AG04450 (cell line): ENCODE measurements around the gene GBP3. TPM values are rescaled to one million over a fixed set of nuclear protein-coding genes. Genes with fewer than 3 reads are reported as not detected.

Source experiments
- CTCF ChIA-PET: fragments of 300-600, 350-600 bp; formaldehyde crosslinking; extraction: SDS; loops from one replicate; lab custom pipeline; 2022; ENCODE audit warnings: antibody characterized with exemption, inconsistent platforms; lab: Charles Lee
- POLR2A ChIA-PET: fragments of 350-600 bp; formaldehyde crosslinking; extraction: SDS; loops from one replicate; lab custom pipeline; 2021; ENCODE audit warnings: antibody characterized with exemption, inconsistent platforms; lab: Yijun Ruan, JAX
- DNase-seq: peaks from one replicate; pipeline ENCODE4 v3.0.0-alpha.2; 2011; ENCODE audit warnings: low read depth, low spot score
- H3K27ac ChIP-seq: one replicate; pipeline ENCODE4 v1.5.1; 2012; ENCODE audit warnings: low read depth, low read length, control low read depth
- H3K27me3 ChIP-seq: one replicate; pipeline ENCODE4 v1.6.0; 2012; ENCODE audit warnings: low read length; ENCODE audit not compliant: control insufficient read depth, insufficient read depth
- H3K4me3 ChIP-seq: 2 replicates; pipeline ENCODE4 v1.5.1; 2011; ENCODE audit warnings: mild to moderate bottlenecking, low read depth, low read length, control low read depth
- H3K9me3 ChIP-seq: 2 replicates; pipeline ENCODE4 v1.5.1; 2012; ENCODE audit warnings: low read length; ENCODE audit not compliant: control insufficient read depth, insufficient read depth
- CTCF ChIP-seq: IDR thresholded peaks from 2 replicates; pipeline ENCODE4 v1.5.1; 2011; ENCODE audit warnings: low read depth, low read length, control low read depth, inconsistent platforms
- polyA plus RNA-seq: library from polyadenylated mRNA; depleted of rRNA; stranded (reverse); fragments of >200 nt; gene quantifications from 2 replicates; pipeline ENCODE4 v1.2.3, GENCODE V29; 2011

GBP3 gene
- polyA plus RNA-seq, 1 experiment: 94.1 TPM

DNA sequence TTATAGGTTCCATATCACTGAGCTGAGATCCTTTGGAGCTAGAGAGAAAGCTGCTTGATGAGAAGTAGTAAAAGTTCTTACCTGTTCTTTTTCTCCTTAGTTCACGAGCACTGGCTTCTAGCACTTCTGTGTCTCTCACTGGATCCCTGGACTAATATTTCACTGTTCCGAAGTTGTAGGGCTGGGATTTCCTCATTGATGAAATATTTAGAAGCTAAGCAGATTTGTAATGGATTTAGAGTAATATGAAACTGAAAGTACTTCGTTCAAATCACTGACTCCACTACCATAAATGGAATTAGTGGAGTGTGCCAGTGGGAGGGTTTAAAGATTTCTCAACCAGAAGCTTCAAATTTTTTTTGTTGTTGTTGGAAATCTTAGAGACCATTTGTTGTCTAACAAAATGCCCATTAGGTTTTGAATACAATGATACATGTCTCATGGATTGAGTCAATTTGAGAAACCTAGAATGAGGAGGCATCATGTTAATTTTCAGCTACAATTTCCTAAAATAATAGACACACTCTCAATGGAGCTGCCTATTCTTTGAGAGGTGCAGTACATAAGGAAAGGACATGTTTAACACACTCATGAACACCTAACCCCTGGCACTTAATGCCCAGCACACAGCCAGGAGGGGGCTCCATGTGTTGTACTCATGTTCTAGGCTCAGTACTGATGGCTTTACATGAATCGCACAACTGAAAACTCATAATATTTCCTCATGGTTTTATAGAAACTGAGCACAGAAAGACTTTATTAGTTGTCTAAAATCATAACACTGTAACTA lies 42.6 kb upstream of the GBP3 start, which contains the start of gene GBP1:
TSS of gene GBP1 (minus strand) at position 130 of the 790 bp plus-strand sequence. CDS start 1,974 bp downstream, outside the sequence.
- CTCF ChIA-PET: interaction anchor here (0.6 to 2.3 kb wide), 5 partner anchors 21 to 293 kb away, joined by 3 to 17 read pairs (median 6); no protein-coding TSS in a partner anchor
- peak; percentile 78 for DNase-seq

DNA sequence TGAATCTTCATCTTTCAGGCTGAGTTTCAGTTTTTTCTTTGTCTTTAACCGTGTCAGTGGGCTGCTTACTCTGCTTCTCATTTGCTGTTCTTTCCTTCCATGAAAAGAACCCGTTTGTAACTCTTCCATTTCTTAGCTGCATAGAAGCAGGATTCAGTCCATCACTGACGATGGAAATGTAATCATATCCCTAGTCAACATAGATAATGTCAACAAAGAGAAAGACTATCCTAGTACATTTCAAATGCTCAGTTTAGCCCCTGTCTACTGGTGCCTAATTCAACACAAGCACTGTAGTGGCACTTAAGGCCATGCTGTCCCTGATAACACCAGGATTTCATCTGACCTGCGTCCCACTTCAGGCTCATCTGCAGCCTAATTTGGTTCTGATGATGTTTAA lies 42.0 kb upstream of the GBP3 start:
- no peaks in the 10 kb centered on the region for H3K9me3 ChIP-seq
- ChIA-PET POLR2A (interaction anchor here (0.6 to 2.0 kb wide), 2 partner anchors 42 to 52 kb away, joined by 3 to 7 read pairs; partner anchors contain the start of gene GBP3), CTCF (interaction anchor here (0.9 to 2.3 kb wide), 3 partner anchors 62 to 91 kb away, joined by 3 to 17 read pairs (median 6); no protein-coding TSS in a partner anchor)
- DNase-seq: no peak
- no peaks in the 10 kb centered on the region for H3K27me3 ChIP-seq
- TF ChIP-seq CTCF: no peak
- H3K4me3 ChIP-seq: peak overlapping the region; percentile 77
- H3K27ac ChIP-seq: peak overlapping the region; percentile 95

More for the DNA sequence above, 42.6 kb upstream of the GBP3 start, which contains the start of gene GBP1:
- no peak for TF ChIP-seq CTCF
- POLR2A ChIA-PET: interaction anchor here (2.0 kb wide), 1 partner anchor 43 kb away, joined by 7 read pairs; the partner anchor contains the start of gene GBP3
- Histone ChIP-seq H3K27me3 (no peaks in the 10 kb centered on the region), H3K9me3 (no peaks in the 10 kb centered on the region), H3K27ac (peak within 1 kb of the TSS; percentile 95), H3K4me3 (peak within 1 kb of the TSS; percentile 77)

DNA sequence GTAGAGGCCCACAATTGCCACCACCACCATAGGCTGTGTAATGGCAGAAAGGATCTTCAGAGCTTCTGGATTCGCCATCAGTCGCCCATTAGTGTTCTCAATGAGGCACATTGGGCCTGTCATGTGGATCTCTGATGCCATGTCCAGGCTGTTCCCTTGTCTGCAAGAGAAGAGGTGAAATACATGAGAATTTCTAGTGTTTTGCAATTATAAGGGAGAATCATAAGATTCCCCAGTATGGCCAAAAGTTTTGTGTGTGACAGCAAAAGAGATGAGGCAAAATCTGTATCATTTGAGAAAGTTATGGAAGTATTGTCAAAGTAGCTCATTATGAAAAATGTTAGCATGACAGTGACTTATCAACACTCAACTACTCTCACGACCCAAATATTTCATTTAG lies 40.4 kb upstream of the GBP3 start:
- DNase-seq: no peak

DNA sequence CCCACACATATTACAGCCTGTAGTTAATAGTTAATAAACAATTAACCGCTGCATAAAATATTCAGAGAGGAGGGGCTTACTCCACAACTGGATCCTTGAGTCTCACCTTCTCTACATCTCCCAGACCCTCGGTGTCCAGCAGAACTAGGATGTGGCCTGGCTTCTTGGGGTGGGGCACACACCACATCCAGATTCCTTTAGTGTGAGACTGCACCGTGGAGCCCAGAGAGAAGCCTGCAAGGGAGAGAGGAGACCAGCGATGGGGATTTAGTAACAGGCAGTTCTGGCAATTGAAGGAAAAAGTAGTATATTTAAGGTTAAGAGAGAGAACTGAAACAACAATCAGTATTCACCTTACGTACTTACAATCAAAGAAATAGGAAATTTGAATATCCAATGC lies 37.4 kb upstream of the GBP3 start:
- TF ChIP-seq CTCF: no peak
- CTCF ChIA-PET: no interaction called here
- H3K9me3 ChIP-seq: no peaks in the 10 kb centered on the region
- POLR2A ChIA-PET: no interaction called here
- H3K4me3 ChIP-seq: no peak overlapping the region
- no peaks in the 10 kb centered on the region for H3K27me3 ChIP-seq
- no peak overlapping the region for H3K27ac ChIP-seq
- no peak for DNase-seq

More for the DNA sequence above, 40.4 kb upstream of the GBP3 start:
- CTCF ChIA-PET: interaction anchor here (0.7 to 2.4 kb wide), 3 partner anchors 23 to 295 kb away, joined by 3 to 8 read pairs (median 3); no protein-coding TSS in a partner anchor
- TF ChIP-seq CTCF: no peak
- Histone ChIP-seq H3K9me3 (no peaks in the 10 kb centered on the region), H3K27ac (no peak overlapping the region), H3K27me3 (no peaks in the 10 kb centered on the region), H3K4me3 (peak overlapping the region; percentile 77; the same call in 1 of the 2 replicates)
- POLR2A ChIA-PET: no interaction called here

GRCh38 chr1:89051955-89052312 lies 29.3 kb upstream of the GBP3 start:
- no peaks in the 10 kb centered on the region for H3K9me3 ChIP-seq
- ChIA-PET CTCF (no interaction called here), POLR2A (no interaction called here)
- no peak for TF ChIP-seq CTCF
- H3K4me3 ChIP-seq: no peak overlapping the region
- no peaks in the 10 kb centered on the region for H3K27me3 ChIP-seq
- H3K27ac ChIP-seq: no peak overlapping the region
- no peak for DNase-seq
